Adrenal gland (tissue), 12 donors: ENCODE results near the gene PIP5KL1. TPM values are rescaled to one million over a fixed set of nuclear protein-coding genes. Genes with fewer than 3 reads are reported as not detected.

Source experiments
- DNase-seq, 7 donors: peaks; one replicate each; pipeline ENCODE4 v3.0.0-alpha.2; 2019 to 2020
- H3K27ac ChIP-seq, 5 donors: fragments of 200-600 bp; sonication (generic) in 4 of 5; 1 replicate in 3 of 5; 2 replicates in 2 of 5; pipeline versions ENCODE4 v1.5.1 to v1.8.0; 2016 to 2020; ENCODE audit warnings: mild to moderate bottlenecking in 1 of 5
- H3K27me3 ChIP-seq: fragments of 200-600 bp; 2 replicates; pipeline ENCODE4 v1.8.0; 2021
- H3K36me3 ChIP-seq, 2 donors: fragments of 200-600 bp; replicated peaks in 1 of 2; 1 replicate in 1 of 2; 2 replicates in 1 of 2; pipeline versions ENCODE4 v1.5.1 to v1.8.0; 2018 to 2022
- H3K4me1 ChIP-seq, 2 donors: fragments of 200-600 bp; replicated peaks in 1 of 2; 1 replicate in 1 of 2; 2 replicates in 1 of 2; pipeline versions ENCODE4 v1.5.1 to v1.8.0; 2018 to 2021
- H3K4me3 ChIP-seq, 4 donors: fragments of 200-600 bp; sonication (generic) in 3 of 4; one replicate each; pipeline ENCODE4 v1.5.1; 2016 to 2018
- H3K9me3 ChIP-seq, 3 donors: fragments of 200-600 bp; sonication (generic) in 1 of 3; replicated peaks in 1 of 3; 1 replicate in 2 of 3; 2 replicates in 1 of 3; pipeline versions ENCODE4 v1.5.1 to v1.8.0; 2016 to 2021
- CTCF ChIP-seq, 6 experiments: fragments of 450-650 bp in 4 of 6; fragments of 200-600 bp in 2 of 6; sonication (generic) in 1 of 6; IDR thresholded peaks; 1 replicate in 5 of 6; 2 replicates in 1 of 6; pipeline versions ENCODE4 v1.5.1 to v1.8.0; 2016 to 2021; ENCODE audit warnings: antibody characterized with exemption in 6 of 6, mild to moderate bottlenecking in 2 of 6, moderate library complexity in 1 of 6
- POLR2A ChIP-seq, 2 donors: fragments of 450-650 bp; IDR thresholded peaks; one replicate each; pipeline ENCODE4 v1.6.1; 2017; ENCODE audit warnings: antibody characterized with exemption in 2 of 2, mild to moderate bottlenecking in 2 of 2, moderate library complexity in 1 of 2
- WGBS, 4 donors: extraction: QIAGEN DNeasy Blood & Tissue Kit in 2 of 4; methylation state at CpG; one replicate each; pipeline versions ENCODE4 v1.1.5 to v1.1.7; 2013 to 2017; 5-methylcytosine and 5-hydroxymethylcytosine counted together
- intact Hi-C, 2 donors: fragments of 100-400 bp; cut with DNase I; formaldehyde crosslinking; loops; one replicate each; pipeline versions ENCODE4 v1.14.1 to v1.15.0; 2022 to 2023
- polyA plus RNA-seq, 3 donors: library from polyadenylated mRNA; stranded (reverse); fragments of 200-250 nt in 2 of 3; fragments of 350-450 nt in 1 of 3; fragmentation: Illumina TruSeq in 1 of 3; extraction: RNeasy Lipid Tissue Mini Kit (QIAGEN cat#74804) in 1 of 3; gene quantifications; one replicate each; pipeline ENCODE4 v1.2.3, GENCODE V29; 2013 to 2014
- total RNA-seq, 9 donors: library from RNA; depleted of rRNA in 4 of 9; stranded (reverse); fragments of >200 nt in 4 of 9; fragments of 120-200 nt in 1 of 9; fragmentation: NEBNext Ultra II Directional in 1 of 9; extraction: Animal tissue kit (Norgen Biotek cat#: 25700) in 1 of 9; gene quantifications; one replicate each; pipeline versions ENCODE4 v1.1.0 to v1.2.4, GENCODE V29; 2013 to 2023
- donor health status: healthy with polysubstance abuse.
- donor health status: Bipolar disorder and iron deficiency.
- donor health status: DM: yes; HTN: yes; CAD: no.
- donor health status: DM: no; HTN: no; CAD: no.
- donor health status: DM: no; HTN: no; CAD: no.
- donor health status: DM: yes; HTN: yes; CAD: no.

Gene PIP5KL1
- total and polyA plus RNA-seq, 12 donors: 0.19 to 2.3 (median 0.83) TPM; not detected in 3

- Histone ChIP-seq H3K27me3 (peaks cover 28% of the 10 kb centered on the region), H3K9me3 (no peaks in the 10 kb centered on the region), H3K4me1 (peaks cover 10 to 32% of the 10 kb centered on the region in 2 donors), H3K27ac (no peak overlapping the region), H3K4me3 (no peak overlapping the region), H3K36me3 (no peaks in the 10 kb centered on the region)
- WGBS, 4 donors: 67 to 74% (median 70%) methylated on average over 2 to 10 of the region's 10 CpGs; no CpG with 5 or more reads in 1 of the 4 donors
- no peak for DNase-seq
- no peak for TF ChIP-seq POLR2A (IDR thresholded peaks at IDR 0.05)
- TF ChIP-seq CTCF (IDR thresholded peaks at IDR 0.05): no peak
- intact Hi-C loops: loop anchor here (10.0 kb wide), 2 partner anchors 345 to 425 kb away; no protein-coding TSS in a partner anchor
Observed at GRCh38 chr9:127929625-127929979, 975 bp downstream of the PIP5KL1 start.

GRCh38 chr9:127928676-127929624, 1.6 kb downstream of the PIP5KL1 start:
- Histone ChIP-seq H3K27me3 (peaks cover 28% of the 10 kb centered on the region), H3K9me3 (no peaks in the 10 kb centered on the region), H3K36me3 (no peaks in the 10 kb centered on the region), H3K27ac (no peak overlapping the region), H3K4me1 (peaks cover 10 to 32% of the 10 kb centered on the region in 2 donors), H3K4me3 (no peak overlapping the region)
- TF ChIP-seq POLR2A (IDR thresholded peaks at IDR 0.05): no peak
- no peak for DNase-seq
- intact Hi-C loops: loop anchor here (10.0 kb wide), 2 partner anchors 344 to 424 kb away; no protein-coding TSS in a partner anchor
- WGBS, 4 donors: 59 to 79% (median 74%) methylated on average over 3 to 11 of the region's 11 CpGs

GRCh38 chr9:127927988-127928675, 2.4 kb downstream of the PIP5KL1 start:
- Histone ChIP-seq H3K27me3 (peaks cover 28% of the 10 kb centered on the region), H3K27ac (no peak overlapping the region), H3K4me1 (peaks cover 10 to 32% of the 10 kb centered on the region in 2 donors), H3K36me3 (no peaks in the 10 kb centered on the region), H3K9me3 (no peaks in the 10 kb centered on the region), H3K4me3 (no peak overlapping the region)
- TF ChIP-seq CTCF (IDR thresholded peaks at IDR 0.05) (no peak), POLR2A (IDR thresholded peaks at IDR 0.05) (no peak)
- 24 to 41% (median 32%) methylated on average over 8 to 24 of the region's 24 CpGs for WGBS, 4 donors
- DNase-seq: no peak
- intact Hi-C loops: loop anchor here (10.0 kb wide), 2 partner anchors 343 to 423 kb away; no protein-coding TSS in a partner anchor

GRCh38 chr9:127927201-127927987, 3.2 kb downstream of the PIP5KL1 start:
- 0 to 5% (median 4%) methylated on average over 15 to 56 of the region's 56 CpGs for WGBS, 4 donors
- no peaks in the 10 kb centered on the region for H3K9me3 ChIP-seq
- H3K36me3 ChIP-seq: no peaks in the 10 kb centered on the region
- intact Hi-C loops: loop anchor here (10.0 kb wide), 2 partner anchors 343 to 423 kb away; no protein-coding TSS in a partner anchor
- H3K27me3 ChIP-seq: peaks cover 28% of the 10 kb centered on the region
- no peak overlapping the region for H3K4me3 ChIP-seq
- no peak for TF ChIP-seq CTCF (IDR thresholded peaks at IDR 0.05)
- no peak for TF ChIP-seq POLR2A (IDR thresholded peaks at IDR 0.05)
- DNase-seq: no peak
- H3K4me1 ChIP-seq: peaks cover 10 to 32% of the 10 kb centered on the region in 2 donors
- no peak overlapping the region for H3K27ac ChIP-seq
